Gastroesophageal sphincter (tissue), 4 donors: Measurements from ENCODE around the gene MRPL40. TPM values are rescaled to one million over a fixed set of nuclear protein-coding genes. Genes with fewer than 3 reads are reported as not detected.

Experiments
- ATAC-seq: fragments of 150-250 bp; one replicate; pipeline ENCODE4 v1.9.1; 2016; ENCODE audit warnings: mild to moderate bottlenecking, moderate library complexity
- H3K27ac ChIP-seq, 4 donors: fragments of 200-600 bp; sonication (generic) in 3 of 4; 1 replicate in 3 of 4; 2 replicates in 1 of 4; pipeline ENCODE4 v1.5.1; 2016 to 2019
- H3K27me3 ChIP-seq: fragments of 200-600 bp; sonication (generic); one replicate; pipeline ENCODE4 v1.5.1; 2019
- H3K36me3 ChIP-seq, 2 donors: fragments of 200-600 bp; sonication (generic); one replicate each; pipeline ENCODE4 v1.5.1; 2019; ENCODE audit warnings: control low read depth in 1 of 2
- H3K4me1 ChIP-seq, 3 donors: fragments of 200-600 bp; sonication (generic); 1 replicate in 2 of 3; 2 replicates in 1 of 3; pipeline ENCODE4 v1.5.1; 2016 to 2019; ENCODE audit warnings: control low read depth in 2 of 3
- H3K4me3 ChIP-seq, 2 donors: fragments of 200-600 bp; sonication (generic); one replicate each; pipeline ENCODE4 v1.5.1; 2019; ENCODE audit warnings: mild to moderate bottlenecking in 1 of 2, moderate library complexity in 1 of 2
- H3K9me3 ChIP-seq, 3 donors: fragments of 200-600 bp; sonication (generic); one replicate each; pipeline ENCODE4 v1.5.1; 2017 to 2019; ENCODE audit warnings: control low read depth in 2 of 3
- CTCF ChIP-seq, 4 experiments: fragments of 200-600 bp in 2 of 4; fragments of 450-650 bp in 2 of 4; sonication (generic) in 1 of 4; IDR thresholded peaks; one replicate each; pipeline ENCODE4 v1.5.1; 2017 to 2019; ENCODE audit warnings: antibody characterized with exemption in 4 of 4, mild to moderate bottlenecking in 2 of 4, moderate library complexity in 2 of 4
- EP300 ChIP-seq: sonication (generic); formaldehyde crosslinking; IDR thresholded peaks from one replicate; pipeline ENCODE4 v1.6.1; 2017; ENCODE audit warnings: antibody characterized with exemption, mild to moderate bottlenecking
- POLR2A ChIP-seq, 2 donors: fragments of 450-650 bp; IDR thresholded peaks; one replicate each; pipeline ENCODE4 v1.6.1; 2017; ENCODE audit warnings: antibody characterized with exemption in 2 of 2, mild to moderate bottlenecking in 2 of 2, moderate library complexity in 1 of 2
- POLR2AphosphoS5 ChIP-seq: sonication (generic); formaldehyde crosslinking; IDR thresholded peaks from one replicate; pipeline ENCODE4 v1.6.1; 2017; ENCODE audit warnings: antibody characterized with exemption
- WGBS, 2 donors: methylation state at CpG; one replicate each; pipeline ENCODE4 v1.1.5; 2018; ENCODE audit warnings: low coverage in 1 of 2; 5-methylcytosine and 5-hydroxymethylcytosine counted together
- total RNA-seq, 4 donors: library from RNA; depleted of rRNA; stranded (reverse); fragments of >200 nt; gene quantifications; one replicate each; pipeline ENCODE4 v1.1.0, GENCODE V29; 2016

MRPL40 gene
- total RNA-seq, 4 donors from 2014 or later: 22.8 to 29.1 (median 25.8) TPM

- Histone ChIP-seq H3K4me3 (no peak overlapping the region), H3K27ac (no peak overlapping the region), H3K36me3 (no peaks in the 10 kb centered on the region), H3K9me3 (no peaks in the 10 kb centered on the region), H3K27me3 (no peaks in the 10 kb centered on the region), H3K4me1 (peaks cover 0 to 40% (median 0%) of the 10 kb centered on the region in 3 donors)
- 71 to 77% methylated on average over 1 to 3 of the region's 3 CpGs for WGBS, 2 donors
- TF ChIP-seq POLR2AphosphoS5 (no peak), CTCF (IDR thresholded peaks at IDR 0.05) (no peak), EP300 (no peak), POLR2A (IDR thresholded peaks at IDR 0.05) (no peak)
- no peak for ATAC-seq
These were observed 8.2 kb upstream of the MRPL40 start for GRCh38 chr22:19424186-19424500.

- no peak for TF ChIP-seq POLR2AphosphoS5
- no peak for TF ChIP-seq EP300
- TF ChIP-seq POLR2A (IDR thresholded peaks at IDR 0.05): no peak
- Histone ChIP-seq H3K4me3 (peak overlapping the region; percentile 73 to 75), H3K36me3 (peaks cover 0 to 11% of the 10 kb centered on the region in 2 donors), H3K27me3 (no peaks in the 10 kb centered on the region), H3K9me3 (no peaks in the 10 kb centered on the region), H3K4me1 (peaks cover 0 to 50% (median 19%) of the 10 kb centered on the region in 3 donors), H3K27ac (peak overlapping the region in 3 of 4 donors; percentile 90 to 98 (median 95))
- ATAC-seq: no peak
- 22 to 23% methylated on average over 7 to 8 of the region's 12 CpGs for WGBS, 2 donors
These were observed 2.1 kb upstream of the MRPL40 start for GRCh38 chr22:19429950-19430889.

- peaks cover 0 to 19% of the 10 kb centered on the region in 2 donors for H3K36me3 ChIP-seq
- 0% methylated on average over 2 of the region's 53 CpGs; no CpG with 5 or more reads in 1 of the 2 donors for WGBS, 2 donors
These were observed 1.3 kb upstream of the MRPL40 start for GRCh38 chr22:19430890-19431541.

GRCh38 chr22:19431649-19432132 is 654 bp upstream of the MRPL40 start, which contains the start of gene HIRA:
HIRA (minus strand) TSS chr22:19431733; CDS start chr22:19431476, 257 bp downstream.
- Histone ChIP-seq H3K4me1 (peaks cover 0 to 50% (median 19%) of the 10 kb centered on the region in 3 donors), H3K27me3 (no peaks in the 10 kb centered on the region), H3K36me3 (peaks cover 0 to 26% of the 10 kb centered on the region in 2 donors), H3K4me3 (peak within 1 kb of the TSS; percentile 73 to 75), H3K27ac (peak within 1 kb of the TSS; percentile 81 to 98 (median 92)), H3K9me3 (no peaks in the 10 kb centered on the region)
- ATAC-seq: peak; percentile 77
- WGBS, 2 donors: no CpG with 5 or more reads among the region's 66 CpGs
- TF ChIP-seq EP300: no peak
- peak; percentile 59 for TF ChIP-seq POLR2AphosphoS5
- no peak for TF ChIP-seq POLR2A (IDR thresholded peaks at IDR 0.05)
- TF ChIP-seq CTCF (IDR thresholded peaks at IDR 0.05): no peak

More at GRCh38 chr22:19430890-19431541, 1.3 kb upstream of the MRPL40 start:
- Histone ChIP-seq H3K4me1 (peaks cover 0 to 50% (median 19%) of the 10 kb centered on the region in 3 donors), H3K4me3 (peak overlapping the region; percentile 73 to 75), H3K27ac (peak overlapping the region in 3 of 4 donors; percentile 90 to 98 (median 95)), H3K9me3 (no peaks in the 10 kb centered on the region), H3K27me3 (no peaks in the 10 kb centered on the region)
- TF ChIP-seq POLR2A (IDR thresholded peaks at IDR 0.05) (no peak), EP300 (no peak), POLR2AphosphoS5 (no peak), CTCF (IDR thresholded peaks at IDR 0.05) (no peak)
- no peak for ATAC-seq

GRCh38 chr22:19434401-19434800 is 2.1 kb downstream of the MRPL40 start:
- TF ChIP-seq POLR2A (IDR thresholded peaks at IDR 0.05) (no peak), EP300 (no peak), POLR2AphosphoS5 (no peak), CTCF (IDR thresholded peaks at IDR 0.05) (no peak)
- Histone ChIP-seq H3K27me3 (no peaks in the 10 kb centered on the region), H3K9me3 (no peaks in the 10 kb centered on the region), H3K36me3 (peaks cover 0 to 41% of the 10 kb centered on the region in 2 donors), H3K4me1 (peaks cover 0 to 30% (median 19%) of the 10 kb centered on the region in 3 donors), H3K27ac (no peak overlapping the region), H3K4me3 (no peak overlapping the region)
- no peak for ATAC-seq
- WGBS, 2 donors: 100% methylated on average over 2 to 3 of the region's 7 CpGs
